A673 (cell line): ENCODE data around the gene B4GALNT1. TPM values are rescaled to one million over a fixed set of nuclear protein-coding genes. Genes with fewer than 3 reads are reported as not detected.

ENCODE experiments used
- BruUV-seq: library from RNA; stranded (reverse); fragments of 400-500 nt; replicated peaks from 2 replicates; lab custom pipeline; 2021; lab: Mats Ljungman, UMichigan
- CTCF ChIA-PET: fragments of 300-600 bp; sonication (Branson Sonifier 250); formaldehyde crosslinking; loops from one replicate; lab custom pipeline; 2022; ENCODE audit warnings: antibody characterized with exemption; lab: Charles Lee
- POLR2A ChIA-PET: fragments of 300-600 bp; sonication (Branson Sonifier 250); formaldehyde crosslinking; loops from one replicate; lab custom pipeline; 2022; ENCODE audit warnings: antibody characterized with exemption; ENCODE audit not compliant: low non-redundant PET; lab: Charles Lee
- DNase-seq: peaks from one replicate; pipeline ENCODE4 v3.0.0-alpha.2; 2015; ENCODE audit warnings: low spot score
- H3K27ac ChIP-seq: fragments of 200-600 bp; sonication (generic); 2 replicates; pipeline ENCODE4 v1.5.1; 2016; ENCODE audit warnings: mixed run types, low read depth, mild to moderate bottlenecking, mixed read lengths, antibody characterized with exemption, low read length; ENCODE audit not compliant: poor library complexity, severe bottlenecking
- H3K27me3 ChIP-seq: fragments of 200-600 bp; sonication (generic); replicated peaks from 2 replicates; pipeline ENCODE4 v1.6.1; 2017; ENCODE audit warnings: mixed run types, low read depth, mild to moderate bottlenecking, mixed read lengths, antibody characterized with exemption, low read length; ENCODE audit not compliant: insufficient read depth, poor library complexity
- H3K36me3 ChIP-seq: fragments of 200-600 bp; sonication (generic); 2 replicates; pipeline ENCODE4 v1.6.1; 2016; ENCODE audit warnings: mixed run types, mild to moderate bottlenecking, mixed read lengths, antibody characterized with exemption, low read length; ENCODE audit not compliant: insufficient read depth, poor library complexity, severe bottlenecking
- H3K4me1 ChIP-seq: fragments of 200-600 bp; sonication (generic); 2 replicates; pipeline ENCODE4 v1.6.1; 2017; ENCODE audit warnings: mixed run types, mild to moderate bottlenecking, mixed read lengths, antibody characterized with exemption, low read length; ENCODE audit not compliant: insufficient read depth, poor library complexity, severe bottlenecking
- H3K4me3 ChIP-seq: fragments of 200-600 bp; sonication (generic); 2 replicates; pipeline ENCODE4 v1.5.1; 2016; ENCODE audit warnings: low read depth, mixed run types, mild to moderate bottlenecking, mixed read lengths, low read length; ENCODE audit not compliant: poor library complexity, severe bottlenecking
- H3K9me3 ChIP-seq: fragments of 200-600 bp; sonication (generic); 2 replicates; pipeline ENCODE4 v1.6.1; 2016; ENCODE audit warnings: mixed run types, low read depth, mild to moderate bottlenecking, mixed read lengths, antibody characterized with exemption, low read length; ENCODE audit not compliant: poor library complexity, severe bottlenecking
- CTCF ChIP-seq: fragments of 300-800, 200-600 bp; sonication (generic); conservative IDR thresholded peaks from 2 replicates; pipeline ENCODE4 v1.5.1; 2017; ENCODE audit warnings: low read depth, mild to moderate bottlenecking, antibody characterized with exemption, low read length, moderate library complexity, mixed read lengths
- EZH2 ChIP-seq: fragments of 200-600 bp; sonication (generic); IDR thresholded peaks from 2 replicates; pipeline ENCODE4 v1.6.1; 2017; ENCODE audit warnings: borderline replicate concordance, low read depth, mild to moderate bottlenecking, mixed read lengths, antibody characterized with exemption, low read length; ENCODE audit not compliant: poor library complexity, severe bottlenecking
- intact Hi-C: fragments of 100-400 bp; cut with micrococcal nuclease; formaldehyde crosslinking; loops from one replicate; pipeline ENCODE4 v1.10.0; 2022; ENCODE audit not compliant: unreplicated experiment
- total RNA-seq: library from RNA; stranded (reverse); gene quantifications from 2 replicates; pipeline ENCODE4 v1.2.3, GENCODE V29; 2021

B4GALNT1 gene
- total RNA-seq, 1 experiment from 2014 or later, result 34.5 TPM

GRCh38 chr12:57582440-57582839, 50.6 kb downstream of the B4GALNT1 start:
- no TSS peak for BruUV-seq
- Histone ChIP-seq H3K36me3 (no peaks in the 10 kb centered on the region), H3K4me3 (no peak overlapping the region), H3K4me1 (no peaks in the 10 kb centered on the region), H3K27ac (no peak overlapping the region), H3K9me3 (no peaks in the 10 kb centered on the region), H3K27me3 (peaks cover 4% of the 10 kb centered on the region)
- intact Hi-C loops, result loop anchor here (5.0 kb wide), 1 partner anchor 145 kb away; no protein-coding TSS in a partner anchor
- CTCF ChIA-PET, result interaction anchor here (0.5 to 1.4 kb wide), 3 partner anchors 18 to 38 kb away, joined by 3 to 9 read pairs (median 4); no protein-coding TSS in a partner anchor
- POLR2A ChIA-PET, result no interaction called here
- DNase-seq, result no peak
- TF ChIP-seq CTCF (no peak), EZH2 (no peak)

GRCh38 chr12:57581802-57582201, 51.2 kb downstream of the B4GALNT1 start:
- POLR2A ChIA-PET, result no interaction called here
- peaks cover 3% of the 10 kb centered on the region for H3K27me3 ChIP-seq
- H3K36me3 ChIP-seq, result no peaks in the 10 kb centered on the region
- no TSS peak for BruUV-seq
- no peak overlapping the region for H3K27ac ChIP-seq
- no peak overlapping the region for H3K4me3 ChIP-seq
- no peak for TF ChIP-seq EZH2
- TF ChIP-seq CTCF, result no peak
- CTCF ChIA-PET, result no interaction called here
- H3K9me3 ChIP-seq, result no peaks in the 10 kb centered on the region
- no peaks in the 10 kb centered on the region for H3K4me1 ChIP-seq
- no peak for DNase-seq
- intact Hi-C loops, result loop anchor here (5.0 kb wide), 1 partner anchor 145 kb away; no protein-coding TSS in a partner anchor

GRCh38 chr12:57580466-57580795, 52.6 kb downstream of the B4GALNT1 start:
- Histone ChIP-seq H3K4me3 (no peak overlapping the region), H3K27ac (no peak overlapping the region), H3K9me3 (no peaks in the 10 kb centered on the region), H3K36me3 (no peaks in the 10 kb centered on the region), H3K27me3 (no peaks in the 10 kb centered on the region), H3K4me1 (no peaks in the 10 kb centered on the region)
- POLR2A ChIA-PET, result no interaction called here
- no peak for DNase-seq
- intact Hi-C loops, result loop anchor here (5.0 kb wide), 1 partner anchor 147 kb away; no protein-coding TSS in a partner anchor
- CTCF ChIA-PET, result interaction anchor here (0.6 kb wide), 1 partner anchor 52 kb away, joined by 5 read pairs; the partner anchor contains the start of gene B4GALNT1
- no TSS peak for BruUV-seq
- TF ChIP-seq CTCF, result no peak
- TF ChIP-seq EZH2, result no peak
